GM06990 (cell line): ENCODE measurements around the gene CEP104.
"Not testable (repeated sequence)": the region's sequence is repeated elsewhere in the genome, so short reads cannot be mapped to it uniquely, and the experiment has no call there.

Experiments used
- DNase-seq: peaks from one replicate; pipeline ENCODE4 v3.0.0-alpha.2; 2011; ENCODE audit not compliant: insufficient read length; ENCODE audit errors: extremely low read depth
- H3K27me3 ChIP-seq: replicated peaks from 2 replicates; pipeline ENCODE4 v1.6.0; 2011; ENCODE audit warnings: low read length; ENCODE audit not compliant: control insufficient read depth, insufficient read depth
- H3K36me3 ChIP-seq: 2 replicates; pipeline ENCODE4 v1.5.1; 2011; ENCODE audit warnings: low read length; ENCODE audit not compliant: control insufficient read depth, insufficient read depth
- H3K4me3 ChIP-seq: replicated peaks from 2 replicates; pipeline ENCODE4 v1.5.1; 2011; ENCODE audit warnings: low read depth, mild to moderate bottlenecking, control low read depth, low read length
- CTCF ChIP-seq: IDR thresholded peaks from 2 replicates; pipeline ENCODE4 v1.5.1; 2011; ENCODE audit warnings: low read length, control low read depth, mild to moderate bottlenecking, inconsistent platforms; ENCODE audit not compliant: insufficient read depth, poor library complexity, severe bottlenecking

CEP104 gene

GRCh38 chr1:3803905-3804626 is 52.9 kb downstream of the CEP104 start:
- no peak for DNase-seq
- H3K4me3 ChIP-seq: no peak overlapping the region
- H3K27me3 ChIP-seq: no peaks in the 10 kb centered on the region
- no peaks in the 10 kb centered on the region for H3K36me3 ChIP-seq
- no peak for TF ChIP-seq CTCF

GRCh38 chr1:3800795-3801194 is 56.2 kb downstream of the CEP104 start:
- not testable (repeated sequence) for DNase-seq, H3K4me3 ChIP-seq, H3K27me3 ChIP-seq, H3K36me3 ChIP-seq

- Histone ChIP-seq H3K36me3 (no peaks in the 10 kb centered on the region), H3K27me3 (no peaks in the 10 kb centered on the region), H3K4me3 (no peak overlapping the region)
- DNase-seq: no peak
- TF ChIP-seq CTCF: no peak
Measured at GRCh38 chr1:3799976-3800685, 56.9 kb downstream of the CEP104 start.

- Histone ChIP-seq H3K4me3 (peak within 1 kb of the TSS; percentile 79), H3K27me3 (no peaks in the 10 kb centered on the region), H3K36me3 (no peaks in the 10 kb centered on the region)
- DNase-seq: peak; percentile 89
- no peak for TF ChIP-seq CTCF
Measured at GRCh38 chr1:3796215-3797061, 60.6 kb downstream of the CEP104 start, which contains the start of gene LRRC47. Gene LRRC47, minus strand, starts transcription at chr1:3796498. Its CDS starts 22 bp downstream, at chr1:3796476.

- TF ChIP-seq CTCF: no peak
- no peaks in the 10 kb centered on the region for H3K27me3 ChIP-seq
- H3K4me3 ChIP-seq: peak overlapping the region; percentile 79
- peaks cover under 1% of the 10 kb centered on the region; the same call in 1 of the 2 replicates for H3K36me3 ChIP-seq
- DNase-seq: no peak
Measured at GRCh38 chr1:3795453-3796214, 61.4 kb downstream of the CEP104 start.
